AG04450 (cell line): ENCODE measurements around the gene FARP2. TPM values are rescaled to one million over a fixed set of nuclear protein-coding genes. Genes with fewer than 3 reads are reported as not detected.

ENCODE experiments used
- CTCF ChIA-PET: fragments of 300-600, 350-600 bp; formaldehyde crosslinking; extraction: SDS; loops from one replicate; lab custom pipeline; 2022; ENCODE audit warnings: antibody characterized with exemption, inconsistent platforms; lab: Charles Lee
- POLR2A ChIA-PET: fragments of 350-600 bp; formaldehyde crosslinking; extraction: SDS; loops from one replicate; lab custom pipeline; 2021; ENCODE audit warnings: antibody characterized with exemption, inconsistent platforms; lab: Yijun Ruan, JAX
- DNase-seq: peaks from one replicate; pipeline ENCODE4 v3.0.0-alpha.2; 2011; ENCODE audit warnings: low read depth, low spot score
- H3K27ac ChIP-seq: one replicate; pipeline ENCODE4 v1.5.1; 2012; ENCODE audit warnings: low read depth, low read length, control low read depth
- H3K27me3 ChIP-seq: one replicate; pipeline ENCODE4 v1.6.0; 2012; ENCODE audit warnings: low read length; ENCODE audit not compliant: control insufficient read depth, insufficient read depth
- H3K4me3 ChIP-seq: 2 replicates; pipeline ENCODE4 v1.5.1; 2011; ENCODE audit warnings: mild to moderate bottlenecking, low read depth, low read length, control low read depth
- H3K9me3 ChIP-seq: 2 replicates; pipeline ENCODE4 v1.5.1; 2012; ENCODE audit warnings: low read length; ENCODE audit not compliant: control insufficient read depth, insufficient read depth
- CTCF ChIP-seq: IDR thresholded peaks from 2 replicates; pipeline ENCODE4 v1.5.1; 2011; ENCODE audit warnings: low read depth, low read length, control low read depth, inconsistent platforms
- polyA plus RNA-seq: library from polyadenylated mRNA; depleted of rRNA; stranded (reverse); fragments of >200 nt; gene quantifications from 2 replicates; pipeline ENCODE4 v1.2.3, GENCODE V29; 2011

The FARP2 gene
- polyA plus RNA-seq, 1 experiment = 25.4 TPM

GRCh38 chr2:241359481-241360045 lies 3.5 kb downstream of the FARP2 start:
- ChIA-PET CTCF (interaction anchor here (0.9 to 1.3 kb wide), 2 partner anchors 15 to 33 kb away, joined by 3 read pairs; no protein-coding TSS in a partner anchor), POLR2A (no interaction called here)
- no peak overlapping the region for H3K4me3 ChIP-seq
- no peaks in the 10 kb centered on the region for H3K27me3 ChIP-seq
- no peaks in the 10 kb centered on the region; the same call in 1 of the 2 replicates for H3K9me3 ChIP-seq
- no peak for TF ChIP-seq CTCF
- H3K27ac ChIP-seq = no peak overlapping the region
- no peak for DNase-seq

GRCh38 chr2:241363426-241363825 lies 7.3 kb downstream of the FARP2 start:
- ChIA-PET POLR2A (no interaction called here), CTCF (no interaction called here)
- TF ChIP-seq CTCF = no peak
- H3K4me3 ChIP-seq = no peak overlapping the region
- H3K27me3 ChIP-seq = no peaks in the 10 kb centered on the region
- DNase-seq = no peak
- no peak overlapping the region for H3K27ac ChIP-seq
- H3K9me3 ChIP-seq = no peaks in the 10 kb centered on the region

- Histone ChIP-seq H3K27ac (no peak overlapping the region), H3K9me3 (no peaks in the 10 kb centered on the region), H3K4me3 (no peak overlapping the region), H3K27me3 (no peaks in the 10 kb centered on the region)
- ChIA-PET CTCF (interaction anchor here (0.7 kb wide), 1 partner anchor 295 kb away, joined by 3 read pairs; no protein-coding TSS in a partner anchor), POLR2A (no interaction called here)
- no peak for TF ChIP-seq CTCF
- DNase-seq = no peak
Measured at GRCh38 chr2:241364781-241365180, 8.7 kb downstream of the FARP2 start.

- Histone ChIP-seq H3K27me3 (no peaks in the 10 kb centered on the region), H3K9me3 (no peaks in the 10 kb centered on the region), H3K27ac (no peak overlapping the region), H3K4me3 (no peak overlapping the region)
- TF ChIP-seq CTCF = no peak
- DNase-seq = no peak
- ChIA-PET CTCF (interaction anchor here (0.7 kb wide), 1 partner anchor 141 kb away, joined by 3 read pairs; no protein-coding TSS in a partner anchor), POLR2A (no interaction called here)
Measured at GRCh38 chr2:241366678-241367077, 10.6 kb downstream of the FARP2 start.

GRCh38 chr2:241368643-241369042 lies 12.6 kb downstream of the FARP2 start:
- ChIA-PET CTCF (no interaction called here), POLR2A (no interaction called here)
- H3K4me3 ChIP-seq = no peak overlapping the region
- no peak for TF ChIP-seq CTCF
- no peak for DNase-seq
- no peak overlapping the region for H3K27ac ChIP-seq
- H3K27me3 ChIP-seq = no peaks in the 10 kb centered on the region
- no peaks in the 10 kb centered on the region for H3K9me3 ChIP-seq
